Neural progenitor cell (in vitro differentiated cells): ENCODE results near the gene ARID5A.

Source experiments
- EZH2phosphoT487 ChIP-seq: fragments of 200-600 bp; sonication (generic); IDR thresholded peaks from 2 replicates; pipeline ENCODE4 v1.6.1; 2017; ENCODE audit warnings: antibody characterized with exemption
- TF ChIP-seq, protein P1 (sequence below): fragments of 200-600 bp; sonication (generic); IDR thresholded peaks from 2 replicates; pipeline ENCODE4 v1.5.1; 2017; ENCODE audit warnings: antibody characterized with exemption, mild to moderate bottlenecking

DNA sequence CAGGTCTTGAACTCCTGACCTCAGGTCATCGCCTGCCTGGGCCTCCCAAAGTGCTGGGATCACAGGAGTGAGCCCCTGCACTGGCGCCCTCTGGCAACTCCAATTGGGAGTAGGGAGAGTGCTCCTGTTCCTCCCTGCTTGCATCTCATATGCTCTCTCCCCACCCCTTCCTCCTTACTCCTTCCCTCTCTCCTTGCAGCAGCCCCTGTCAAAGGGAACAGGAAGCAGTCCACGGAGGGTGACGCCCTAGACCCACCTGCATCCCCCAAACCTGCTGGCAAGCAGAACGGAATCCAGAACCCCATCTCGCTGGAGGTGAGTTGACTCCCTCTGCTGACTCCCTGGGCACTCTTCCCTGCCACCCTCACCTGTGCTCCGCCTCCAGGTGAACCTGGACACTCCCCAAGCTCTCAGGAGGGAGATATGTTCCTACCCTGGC, 10.7 kb downstream of the ARID5A start:
- TF ChIP-seq, protein P1, sequence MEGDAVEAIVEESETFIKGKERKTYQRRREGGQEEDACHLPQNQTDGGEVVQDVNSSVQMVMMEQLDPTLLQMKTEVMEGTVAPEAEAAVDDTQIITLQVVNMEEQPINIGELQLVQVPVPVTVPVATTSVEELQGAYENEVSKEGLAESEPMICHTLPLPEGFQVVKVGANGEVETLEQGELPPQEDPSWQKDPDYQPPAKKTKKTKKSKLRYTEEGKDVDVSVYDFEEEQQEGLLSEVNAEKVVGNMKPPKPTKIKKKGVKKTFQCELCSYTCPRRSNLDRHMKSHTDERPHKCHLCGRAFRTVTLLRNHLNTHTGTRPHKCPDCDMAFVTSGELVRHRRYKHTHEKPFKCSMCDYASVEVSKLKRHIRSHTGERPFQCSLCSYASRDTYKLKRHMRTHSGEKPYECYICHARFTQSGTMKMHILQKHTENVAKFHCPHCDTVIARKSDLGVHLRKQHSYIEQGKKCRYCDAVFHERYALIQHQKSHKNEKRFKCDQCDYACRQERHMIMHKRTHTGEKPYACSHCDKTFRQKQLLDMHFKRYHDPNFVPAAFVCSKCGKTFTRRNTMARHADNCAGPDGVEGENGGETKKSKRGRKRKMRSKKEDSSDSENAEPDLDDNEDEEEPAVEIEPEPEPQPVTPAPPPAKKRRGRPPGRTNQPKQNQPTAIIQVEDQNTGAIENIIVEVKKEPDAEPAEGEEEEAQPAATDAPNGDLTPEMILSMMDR, result no peak
- TF ChIP-seq EZH2phosphoT487, result no peak
